ENCODE results near the gene PAQR8.
"Not testable (repeated sequence)": the region's sequence is repeated elsewhere in the genome, so short reads cannot be mapped to it uniquely, and the experiment has no call there.

PAQR8 gene

GRCh38 chr6:52377538-52378221, 15.7 kb downstream of the PAQR8 start:
- no peak for DNase-seq (ENCODE audit: extremely low read depth, low read depth)

GRCh38 chr6:52381249-52381648, 19.3 kb downstream of the PAQR8 start:
- no peak for TF ChIP-seq CTCF (IDR thresholded peaks at IDR 0.05; ENCODE audit: low read depth, low read length)
- DNase-seq (ENCODE audit: extremely low read depth, low read depth) = no peak

More at GRCh38 chr6:52377538-52378221, 15.7 kb downstream of the PAQR8 start:
- TF ChIP-seq CTCF (IDR thresholded peaks at IDR 0.05; ENCODE audit: low read depth, low read length) = no peak

GRCh38 chr6:52384145-52384766, 22.3 kb downstream of the PAQR8 start:
- DNase-seq (ENCODE audit: extremely low read depth, low read depth) = no peak
- TF ChIP-seq CTCF (IDR thresholded peaks at IDR 0.05; ENCODE audit: low read depth, low read length) = no peak

GRCh38 chr6:52385074-52385473, 23.1 kb downstream of the PAQR8 start:
- no peak for DNase-seq (ENCODE audit: extremely low read depth, low read depth)
- TF ChIP-seq CTCF (IDR thresholded peaks at IDR 0.05; ENCODE audit: low read depth, low read length) = no peak

- not testable (repeated sequence) for DNase-seq (ENCODE audit: extremely low read depth, low read depth)
Measured at GRCh38 chr6:52388119-52388518, 26.2 kb downstream of the PAQR8 start.

GRCh38 chr6:52388790-52389189, 26.8 kb downstream of the PAQR8 start:
- TF ChIP-seq CTCF (IDR thresholded peaks at IDR 0.05; ENCODE audit: low read depth, low read length) = no peak

DNA sequence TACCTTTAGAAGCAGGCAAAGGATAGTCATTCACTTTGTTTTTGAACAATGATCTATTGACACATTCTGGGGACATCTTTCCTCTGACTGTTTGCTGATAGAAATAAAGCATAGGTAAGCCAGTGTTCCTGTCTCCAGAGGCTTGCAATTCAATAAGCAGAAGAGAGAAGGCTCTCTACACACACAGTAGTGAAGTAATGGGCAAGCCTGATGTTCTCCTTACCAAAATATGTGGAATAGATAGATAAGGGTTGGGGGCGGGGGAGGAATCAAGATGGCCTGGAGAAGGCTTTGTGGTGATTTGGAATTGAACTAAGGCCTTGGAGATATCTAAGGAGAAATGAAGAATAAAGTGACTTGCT, 27.3 kb downstream of the PAQR8 start:
- DNase-seq (ENCODE audit: extremely low read depth, low read depth) = no peak
- TF ChIP-seq CTCF (IDR thresholded peaks at IDR 0.05; ENCODE audit: low read depth, low read length) = no peak

More at GRCh38 chr6:52388790-52389189, 26.8 kb downstream of the PAQR8 start:
- no peak for DNase-seq (ENCODE audit: extremely low read depth, low read depth)
